Measurements from ENCODE around the gene HPS3.

HPS3 gene

GRCh38 chr3:149090461-149090860 lies 39.0 kb upstream of the HPS3 start:
- TF ChIP-seq FOXP2 (optimal IDR thresholded peaks at IDR 0.05; ENCODE audit: borderline replicate concordance, extremely low read depth, extremely low read length, insufficient read depth) (no peak), POLR2AphosphoS5 (IDR thresholded peaks at IDR 0.05; ENCODE audit: low read depth, low read length) (no peak), REST (IDR thresholded peaks at IDR 0.05; ENCODE audit: insufficient read depth in 1 of 2, low read depth in 2 of 2, low read length in 2 of 2) (no peak), SIN3A (IDR thresholded peaks at IDR 0.05; ENCODE audit: borderline replicate concordance, insufficient read depth, low read length) (no peak), TAF1 (IDR thresholded peaks at IDR 0.05; ENCODE audit: borderline replicate concordance, insufficient read depth, low read length) (no peak)

GRCh38 chr3:149090907-149091306 lies 38.5 kb upstream of the HPS3 start:
- TF ChIP-seq POLR2AphosphoS5 (IDR thresholded peaks at IDR 0.05; ENCODE audit: low read depth, low read length) (no peak), FOXP2 (optimal IDR thresholded peaks at IDR 0.05; ENCODE audit: borderline replicate concordance, extremely low read depth, extremely low read length, insufficient read depth) (no peak), REST (IDR thresholded peaks at IDR 0.05; ENCODE audit: insufficient read depth in 1 of 2, low read depth in 2 of 2, low read length in 2 of 2) (no peak), TAF1 (IDR thresholded peaks at IDR 0.05; ENCODE audit: borderline replicate concordance, insufficient read depth, low read length) (no peak), SIN3A (IDR thresholded peaks at IDR 0.05; ENCODE audit: borderline replicate concordance, insufficient read depth, low read length) (no peak)

GRCh38 chr3:149091983-149092382 lies 37.5 kb upstream of the HPS3 start:
- no peak for TF ChIP-seq TAF1 (IDR thresholded peaks at IDR 0.05; ENCODE audit: borderline replicate concordance, insufficient read depth, low read length)
- no peak for TF ChIP-seq FOXP2 (optimal IDR thresholded peaks at IDR 0.05; ENCODE audit: borderline replicate concordance, extremely low read depth, extremely low read length, insufficient read depth)
- TF ChIP-seq REST (IDR thresholded peaks at IDR 0.05; ENCODE audit: insufficient read depth in 1 of 2, low read depth in 2 of 2, low read length in 2 of 2): no peak

- TF ChIP-seq SIN3A (IDR thresholded peaks at IDR 0.05; ENCODE audit: borderline replicate concordance, insufficient read depth, low read length) (no peak), TAF1 (IDR thresholded peaks at IDR 0.05; ENCODE audit: borderline replicate concordance, insufficient read depth, low read length) (no peak), REST (IDR thresholded peaks at IDR 0.05; ENCODE audit: insufficient read depth in 1 of 2, low read depth in 2 of 2, low read length in 2 of 2) (no peak), POLR2AphosphoS5 (IDR thresholded peaks at IDR 0.05; ENCODE audit: low read depth, low read length) (no peak), FOXP2 (optimal IDR thresholded peaks at IDR 0.05; ENCODE audit: borderline replicate concordance, extremely low read depth, extremely low read length, insufficient read depth) (no peak)
Observed at GRCh38 chr3:149095487-149095886, 34.0 kb upstream of the HPS3 start.

GRCh38 chr3:149101154-149101553 lies 28.3 kb upstream of the HPS3 start:
- TF ChIP-seq POLR2AphosphoS5 (IDR thresholded peaks at IDR 0.05; ENCODE audit: low read depth, low read length) (no peak), FOXP2 (optimal IDR thresholded peaks at IDR 0.05; ENCODE audit: borderline replicate concordance, extremely low read depth, extremely low read length, insufficient read depth) (no peak), REST (IDR thresholded peaks at IDR 0.05; ENCODE audit: insufficient read depth in 1 of 2, low read depth in 2 of 2, low read length in 2 of 2) (no peak)
